Caki2 (cell line): ENCODE measurements around the gene WEE1. TPM values are rescaled to one million over a fixed set of nuclear protein-coding genes. Genes with fewer than 3 reads are reported as not detected.
A peak's percentile ranks its signal among the peaks of the same experiment; 100 is the strongest.

Source experiments
- DNase-seq: peaks from one replicate; pipeline ENCODE4 v3.0.0-alpha.2; 2015; ENCODE audit warnings: low read depth
- in situ Hi-C: cut with HindIII; loops from 2 replicates; pipeline ENCODE4 v1.10.0; 2016; ENCODE audit warnings: low sequenced_read_pairs, low pct_unique_long_range_greater_than_20kb, mixed read lengths
- total RNA-seq: library from RNA; depleted of rRNA; stranded (reverse); fragments of >200 nt; shearing (Covaris generic); gene quantifications from 2 replicates; pipeline ENCODE4 v1.2.3, GENCODE V29; 2014; ENCODE audit warnings: low replicate concordance

The WEE1 gene
- total RNA-seq, 1 experiment from 2014 or later = 104 TPM

GRCh38 chr11:9563196-9563730, 10.2 kb upstream of the WEE1 start:
- in situ Hi-C loops = no loop called here
- no peak for DNase-seq

- in situ Hi-C loops = no loop called here
- peak; percentile 99 for DNase-seq
Observed at GRCh38 chr11:9565822-9566560, 7.5 kb upstream of the WEE1 start.

GRCh38 chr11:9566561-9567063, 6.9 kb upstream of the WEE1 start:
- in situ Hi-C loops = no loop called here
- no peak for DNase-seq

GRCh38 chr11:9567401-9567800, 6.1 kb upstream of the WEE1 start:
- DNase-seq = no peak
- in situ Hi-C loops = no loop called here

- in situ Hi-C loops = no loop called here
- DNase-seq = no peak
Observed at GRCh38 chr11:9568161-9568853, 5.2 kb upstream of the WEE1 start.

DNA sequence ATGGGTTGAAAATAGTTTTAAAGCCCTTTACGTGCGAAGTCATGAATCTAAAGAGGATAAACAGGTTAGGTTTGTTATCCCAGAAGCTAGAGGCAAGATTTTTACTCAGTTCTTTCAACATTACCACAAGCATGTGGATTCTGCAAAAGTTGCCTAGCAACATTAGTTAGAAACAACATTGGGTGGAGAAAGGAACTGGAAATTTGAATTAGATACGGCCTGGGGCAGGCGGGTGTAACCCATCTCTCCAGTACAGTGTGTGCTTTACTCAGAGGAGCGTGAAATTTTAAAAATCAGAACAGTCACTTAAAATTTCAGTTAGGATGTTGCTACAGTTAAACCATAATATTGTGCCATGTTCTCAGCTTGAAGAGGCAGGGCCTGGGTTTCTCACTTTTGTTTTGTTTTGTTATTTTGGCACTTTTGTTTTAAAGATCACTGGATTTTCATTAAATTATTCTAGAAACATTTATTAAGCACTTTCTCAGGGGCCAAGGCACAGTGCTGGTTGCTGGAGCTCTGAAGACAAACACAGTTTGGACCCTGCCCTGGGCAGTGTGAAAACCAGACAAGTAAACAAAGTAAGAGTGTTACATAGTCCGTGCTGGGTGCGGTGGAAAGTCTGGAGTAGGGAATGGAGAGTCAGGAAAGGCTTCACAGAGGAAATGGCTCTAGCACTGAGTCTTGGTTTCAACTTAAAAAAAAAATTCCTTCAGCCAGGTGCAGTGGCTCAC, 4.4 kb upstream of the WEE1 start:
- DNase-seq = peak; percentile 96
- in situ Hi-C loops = no loop called here

DNA sequence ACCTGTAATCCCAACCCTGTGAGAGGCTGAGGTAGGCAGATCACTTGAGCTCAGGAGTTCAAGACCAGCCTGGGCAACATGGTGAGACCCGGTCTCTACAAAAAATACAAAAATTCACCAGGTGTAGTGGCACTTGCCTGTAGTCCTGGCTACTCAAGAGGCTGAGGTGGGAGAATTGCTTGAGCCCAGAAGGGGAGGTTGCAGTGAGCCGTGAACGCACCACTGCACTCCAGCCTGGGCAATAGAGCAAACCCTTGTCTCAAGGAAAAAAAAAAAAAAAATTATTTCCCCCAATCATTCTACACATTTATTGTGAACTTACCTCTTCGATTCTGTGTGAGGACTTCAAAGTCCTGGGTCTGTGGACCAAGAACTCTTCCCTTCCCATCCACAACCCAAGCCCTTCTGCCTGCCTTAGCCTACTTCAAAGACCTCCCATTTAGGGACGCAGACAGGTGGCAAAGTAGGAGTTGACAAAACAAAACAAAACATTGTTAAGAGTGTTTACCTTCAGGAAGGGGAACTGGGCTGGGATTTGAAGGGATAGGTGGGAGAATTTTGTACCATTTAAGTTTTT, 3.8 kb upstream of the WEE1 start:
- in situ Hi-C loops = no loop called here

DNA sequence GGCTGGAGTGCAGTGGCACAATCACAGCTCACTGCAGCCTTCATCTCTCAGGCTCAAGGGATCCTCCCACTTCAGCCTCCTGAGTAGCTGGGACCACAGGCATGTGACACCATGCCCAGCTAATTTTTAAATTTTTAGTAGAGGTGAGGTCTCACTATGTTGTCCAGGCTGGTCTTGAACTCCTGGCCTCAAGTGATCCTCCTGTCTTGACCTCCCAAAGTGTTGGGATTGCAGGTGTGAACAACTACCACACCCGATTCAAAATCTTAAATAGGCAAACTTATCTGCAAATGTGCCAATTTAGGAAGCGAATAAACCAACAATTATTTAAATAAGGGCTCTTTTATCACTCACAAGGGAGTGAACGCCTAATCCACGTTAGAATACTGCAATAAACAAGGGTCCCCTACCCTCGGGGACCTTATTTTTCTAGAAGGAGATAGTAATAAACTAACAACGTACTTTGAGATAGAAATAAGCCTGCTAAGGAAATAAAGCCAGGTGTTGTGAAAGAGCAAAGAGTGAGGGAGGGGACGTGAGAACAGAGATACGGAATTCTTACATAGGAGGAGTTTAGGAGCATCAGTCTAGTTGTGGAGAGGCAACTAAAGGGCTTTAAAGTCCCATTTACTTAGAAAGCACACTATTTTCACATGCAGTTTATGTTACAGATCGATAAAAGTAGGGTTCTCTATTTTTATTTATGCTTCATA, 3.0 kb upstream of the WEE1 start:
- in situ Hi-C loops = no loop called here
- no peak for DNase-seq

More for the DNA sequence above, 3.8 kb upstream of the WEE1 start:
- no peak for DNase-seq

- in situ Hi-C loops = no loop called here
- DNase-seq = peak; percentile 56
Observed at GRCh38 chr11:9571071-9571762, 2.3 kb upstream of the WEE1 start.

- in situ Hi-C loops = no loop called here
- DNase-seq = no peak
Observed at GRCh38 chr11:9571763-9572115, 1.7 kb upstream of the WEE1 start.

- DNase-seq = no peak
- in situ Hi-C loops = no loop called here
Observed at GRCh38 chr11:9573775-9574621, 528 bp downstream of the WEE1 start.

- DNase-seq = no peak
- in situ Hi-C loops = no loop called here
Observed at GRCh38 chr11:9574622-9575259, 1.3 kb downstream of the WEE1 start.

DNA sequence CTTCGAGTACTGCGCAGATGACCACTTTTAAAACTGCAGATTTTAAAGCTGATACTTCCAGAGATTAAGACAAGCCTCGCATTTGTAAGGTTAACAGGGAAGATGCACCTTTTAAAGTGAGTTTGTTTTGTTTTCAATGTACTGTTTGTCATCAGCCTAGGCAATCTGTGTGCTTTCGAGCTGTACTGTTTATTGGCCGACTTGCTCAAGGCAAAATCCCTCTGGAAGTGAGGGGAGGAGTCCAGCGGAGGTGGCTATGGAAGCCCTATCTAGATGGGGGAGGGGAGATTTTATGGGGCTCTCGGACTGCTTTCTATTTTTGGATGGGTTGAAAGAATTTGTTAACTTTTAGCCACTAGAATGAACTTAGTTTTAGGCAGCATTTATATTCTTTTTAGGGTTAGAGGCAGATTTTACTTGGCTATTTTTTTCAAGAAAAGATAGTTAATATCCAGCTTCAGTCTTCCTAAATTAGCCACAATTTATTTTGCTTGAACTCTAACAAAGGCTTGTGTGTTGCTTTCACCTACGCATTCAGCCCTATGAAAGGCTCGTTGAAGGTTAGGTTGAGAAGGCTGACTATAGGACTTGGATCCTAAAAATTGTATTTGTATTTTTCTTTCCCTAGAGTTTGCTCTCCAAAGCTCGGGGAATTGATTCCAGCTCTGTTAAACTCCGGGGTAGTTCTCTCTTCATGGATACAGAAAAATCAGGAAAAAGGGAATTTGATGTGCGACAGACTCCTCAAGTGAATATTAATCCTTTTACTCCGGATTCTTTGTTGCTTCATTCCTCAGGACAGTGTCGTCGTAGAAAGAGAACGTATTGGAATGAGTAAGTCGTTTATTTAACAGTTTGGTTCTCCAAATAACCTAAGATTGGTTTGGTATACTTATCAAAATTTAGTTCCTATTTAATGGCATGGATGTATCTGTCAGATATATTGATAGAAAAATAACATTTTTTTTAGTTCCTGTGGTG, 2.1 kb downstream of the WEE1 start:
- in situ Hi-C loops = no loop called here

GRCh38 chr11:9576701-9577381, 3.4 kb downstream of the WEE1 start:
- DNase-seq = no peak
- in situ Hi-C loops = no loop called here

More for the DNA sequence above, 2.1 kb downstream of the WEE1 start:
- peak; percentile 75 for DNase-seq

GRCh38 chr11:9577556-9577955, 4.1 kb downstream of the WEE1 start:
- in situ Hi-C loops = no loop called here
- no peak for DNase-seq
